DMS79 treated with DMSO at 0.1 percent for 48 hours (cell line): ENCODE results near the gene LUM.

ENCODE experiments used
- DNase-seq: peaks from one replicate; lab custom pipeline; 2025; lab: John Stamatoyannopoulos, UW

Gene LUM

DNA sequence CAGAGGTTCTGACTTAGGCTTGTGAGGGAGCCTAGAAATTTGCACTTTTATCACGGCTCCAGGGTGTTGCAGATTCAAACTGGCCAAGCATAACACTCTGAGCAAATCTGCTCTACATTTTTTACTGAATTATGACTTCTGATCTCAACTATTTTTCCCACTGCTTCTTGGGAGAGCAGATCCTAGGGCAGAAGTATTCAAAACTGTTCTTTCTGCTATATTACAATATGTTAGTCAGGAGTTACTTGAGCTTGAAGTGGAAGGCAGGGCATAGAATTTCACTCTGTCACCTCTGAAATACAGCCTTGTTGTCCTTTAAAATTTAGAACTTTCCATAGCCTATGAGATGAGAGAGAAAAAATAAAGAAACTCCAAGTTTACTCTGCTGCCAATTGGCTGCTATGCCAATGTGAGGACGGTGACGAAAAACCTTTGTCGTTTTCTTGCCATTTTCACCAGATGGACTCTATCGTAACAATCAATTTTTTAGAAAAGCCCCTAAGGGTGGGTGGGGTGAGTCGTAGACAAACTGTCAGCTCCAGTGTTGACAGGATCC, 37.1 kb downstream of the LUM start:
- no peak for DNase-seq

DNA sequence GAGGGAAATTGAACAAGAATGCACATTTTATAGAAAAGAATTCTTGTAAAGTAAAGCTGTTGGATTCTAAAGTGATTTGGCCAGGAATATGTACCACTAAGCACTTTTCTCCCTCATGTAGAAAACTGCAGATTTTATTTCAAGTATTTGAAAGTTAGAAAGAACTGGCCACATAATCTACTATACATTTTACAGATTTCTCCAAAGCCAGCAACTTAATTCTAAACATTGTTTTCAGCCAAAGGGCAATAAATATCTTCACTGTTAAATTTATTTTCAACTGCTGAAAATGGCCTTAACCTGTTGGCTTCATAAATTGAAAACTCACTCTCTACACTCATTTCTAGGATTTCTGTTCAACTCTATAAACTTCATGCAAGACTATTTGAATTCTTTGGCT, 37.9 kb downstream of the LUM start:
- no peak for DNase-seq

DNA sequence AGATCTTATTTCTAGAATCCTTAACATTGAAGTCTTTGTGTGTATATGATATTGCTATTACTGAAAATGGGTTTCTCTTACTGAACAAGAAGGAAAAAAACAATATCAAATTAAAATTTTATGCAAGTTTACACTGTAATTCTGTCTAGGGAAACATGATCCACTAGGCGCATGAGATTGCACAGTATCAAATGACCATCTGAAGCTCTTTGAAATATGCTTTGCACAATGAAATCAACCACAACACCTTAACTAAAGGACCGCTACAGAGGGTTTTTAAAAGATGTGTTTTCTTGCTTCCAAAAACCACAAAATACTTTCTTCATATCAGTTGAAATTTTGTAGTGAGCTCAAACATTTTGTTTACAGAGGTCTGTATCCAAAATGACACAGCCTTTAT, 38.4 kb downstream of the LUM start:
- no peak for DNase-seq

DNA sequence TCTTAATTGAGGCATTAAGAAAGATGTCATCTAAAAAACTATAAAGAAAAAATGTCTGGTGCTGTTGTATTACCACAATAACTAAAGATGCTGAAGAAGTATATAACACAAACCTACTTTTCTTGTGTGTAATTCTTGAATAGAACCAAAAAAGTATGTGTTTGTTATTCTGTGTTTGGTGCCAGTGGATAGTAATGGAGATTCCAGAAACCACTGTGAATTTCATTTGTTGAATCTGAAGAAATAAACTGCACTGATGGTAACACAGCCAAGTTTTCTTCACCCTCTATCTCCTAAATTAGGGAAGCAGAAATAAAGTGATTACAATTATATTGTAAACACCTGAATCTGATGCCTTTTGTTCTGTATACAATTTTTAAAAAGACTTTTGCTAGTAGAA, 40.4 kb downstream of the LUM start:
- DNase-seq: no peak

DNA sequence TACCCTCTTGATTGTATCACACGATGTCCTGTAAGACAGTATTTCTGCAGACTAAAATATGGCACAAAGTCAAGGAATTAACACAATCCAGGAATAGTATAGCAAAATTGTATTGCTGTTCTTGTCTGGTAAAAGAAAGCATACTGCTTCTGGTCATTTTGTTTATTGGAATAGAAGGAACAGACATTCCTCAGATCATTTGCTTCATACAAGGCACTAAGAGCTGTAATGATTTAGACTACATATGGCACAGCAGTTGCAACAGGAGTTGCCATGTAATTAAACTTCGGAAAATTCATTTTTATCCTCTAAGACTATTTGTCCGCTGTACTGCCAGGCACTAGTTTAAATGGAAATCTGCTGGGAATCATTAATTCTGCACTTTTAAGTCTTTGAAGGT, 45.9 kb downstream of the LUM start:
- no peak for DNase-seq

DNA sequence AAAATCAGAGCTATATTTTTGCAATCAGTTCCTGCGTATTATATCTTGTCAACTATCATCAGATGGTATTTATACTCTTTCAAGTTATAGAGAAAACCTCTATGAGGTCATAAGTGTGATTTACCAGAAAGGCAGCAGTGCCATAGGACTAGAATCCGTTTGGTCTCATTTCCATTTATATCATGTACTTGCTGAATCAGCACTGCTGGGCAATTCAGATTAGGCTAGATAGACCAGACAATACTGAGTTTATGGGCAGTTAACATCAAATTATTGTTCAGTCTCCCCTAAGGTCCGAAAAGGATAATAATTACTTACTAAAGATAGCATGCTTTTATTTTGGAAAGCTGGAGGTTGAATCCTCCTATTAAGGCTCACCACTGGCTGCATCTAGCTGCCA, 46.7 kb downstream of the LUM start:
- no peak for DNase-seq

DNA sequence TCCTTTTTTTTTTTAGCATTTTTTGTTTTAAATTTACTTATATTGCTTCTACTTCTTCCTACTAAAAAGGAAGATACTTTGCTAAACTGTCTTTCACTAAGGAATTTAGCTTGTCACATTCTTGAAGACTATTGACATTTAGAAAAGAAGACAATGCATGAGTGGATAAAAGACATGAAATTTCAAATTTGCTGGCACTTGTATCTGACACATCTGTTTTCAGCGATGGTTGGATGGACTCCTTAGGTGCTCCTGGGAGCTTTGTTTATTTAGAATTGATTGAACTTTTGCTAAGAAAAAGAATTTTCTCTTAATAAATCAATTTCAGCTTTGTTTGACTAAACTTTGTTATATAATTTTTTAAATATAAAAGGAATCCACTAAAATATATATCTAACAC, 50.2 kb downstream of the LUM start:
- DNase-seq: no peak

DNA sequence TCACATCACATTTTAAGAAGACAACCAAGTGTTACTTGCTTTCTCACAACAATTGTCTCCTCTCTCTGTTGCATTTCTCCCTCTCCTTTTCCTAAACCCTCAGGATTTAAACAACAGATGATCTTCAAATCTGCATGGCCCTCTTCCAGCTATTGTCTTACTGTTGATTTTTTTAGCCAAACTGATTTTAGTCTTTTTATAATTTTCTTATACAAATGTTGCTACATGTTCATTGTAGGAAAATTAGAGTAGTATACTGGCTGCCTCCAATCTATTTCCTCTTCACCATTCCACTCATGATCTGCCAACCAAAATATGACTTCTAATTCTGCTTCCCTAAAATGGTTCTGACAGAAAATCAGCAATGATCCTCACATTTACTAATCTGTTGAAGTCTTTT, 52.1 kb downstream of the LUM start:
- no peak for DNase-seq

DNA sequence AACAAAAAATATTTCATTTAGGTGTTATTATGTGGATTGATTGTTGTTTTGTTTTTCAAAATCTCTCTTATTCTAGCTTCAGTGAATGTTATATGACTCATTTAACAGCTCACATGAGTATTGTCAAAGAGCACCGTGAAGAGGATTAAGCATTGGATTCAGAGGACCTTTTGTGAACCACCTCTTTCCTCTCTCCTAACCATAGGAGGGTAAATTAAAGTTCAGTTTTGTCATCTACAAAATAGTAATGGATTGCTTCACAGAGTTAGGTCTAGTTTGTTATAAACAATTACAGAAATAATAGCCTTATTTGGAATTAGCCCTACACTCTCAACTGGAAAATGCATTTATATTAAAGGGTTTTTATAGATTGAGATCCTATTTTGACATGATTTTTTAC, 52.5 kb downstream of the LUM start:
- DNase-seq: no peak

DNA sequence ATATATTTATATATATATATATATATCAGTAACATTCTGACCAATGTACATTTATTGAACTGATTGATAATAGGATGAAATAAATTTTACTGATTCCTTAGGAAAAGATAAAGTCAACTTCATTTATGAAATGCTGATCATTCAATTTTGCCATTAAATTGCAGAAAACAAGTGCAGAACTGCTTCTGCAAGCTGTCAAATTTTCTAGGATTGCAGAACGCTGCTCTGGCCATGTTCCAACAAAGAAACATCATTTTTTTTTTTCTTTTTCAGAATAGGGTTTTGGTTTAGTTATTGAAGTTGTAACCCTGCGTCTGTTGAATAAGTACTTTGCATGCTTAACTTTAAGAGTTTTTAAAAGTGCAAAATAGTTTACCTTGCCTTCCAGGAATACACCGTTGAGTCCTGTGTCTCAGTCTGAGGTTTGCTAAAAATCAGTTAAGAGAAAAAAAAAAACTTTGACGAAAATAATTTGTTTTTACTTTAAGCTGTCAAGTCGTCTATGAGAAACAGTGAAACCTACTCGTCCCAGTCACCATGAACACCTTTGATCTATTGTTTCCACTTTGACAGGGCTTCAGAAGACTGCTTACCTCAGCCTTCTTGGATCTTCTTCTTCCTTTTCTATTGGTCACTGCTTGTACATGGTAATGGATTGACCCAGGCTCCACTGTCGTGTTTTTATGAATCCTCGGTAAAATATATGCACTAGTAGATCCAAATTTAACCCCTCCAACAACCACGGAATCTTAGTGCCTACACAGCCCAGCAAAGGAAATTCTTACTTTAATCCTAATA, 53.7 kb downstream of the LUM start, which contains the start of gene KERA:
TSS of gene KERA (minus strand) at position 657 of the 798 bp plus-strand sequence. CDS start 1,743 bp downstream, outside the sequence.
- DNase-seq: no peak

DNA sequence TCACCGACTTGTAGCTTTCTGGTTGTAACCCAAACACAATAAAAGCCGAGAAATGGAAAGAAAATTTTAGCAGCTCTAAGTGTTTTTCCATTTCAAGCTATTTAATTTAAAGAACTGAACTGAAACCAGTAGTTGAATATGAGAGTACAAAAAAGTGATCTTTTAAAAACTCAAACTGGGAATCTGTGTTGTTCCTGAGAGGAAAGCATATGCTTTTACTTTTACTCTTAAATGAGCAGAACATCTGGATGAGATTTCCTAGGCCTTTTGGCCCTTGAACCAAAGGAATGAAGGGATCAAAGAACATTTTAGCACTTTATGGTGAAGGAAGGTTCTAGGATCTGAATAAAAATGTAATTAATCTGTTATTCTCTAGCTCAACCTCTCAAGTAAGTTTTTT, 54.8 kb downstream of the LUM start:
- DNase-seq: no peak

DNA sequence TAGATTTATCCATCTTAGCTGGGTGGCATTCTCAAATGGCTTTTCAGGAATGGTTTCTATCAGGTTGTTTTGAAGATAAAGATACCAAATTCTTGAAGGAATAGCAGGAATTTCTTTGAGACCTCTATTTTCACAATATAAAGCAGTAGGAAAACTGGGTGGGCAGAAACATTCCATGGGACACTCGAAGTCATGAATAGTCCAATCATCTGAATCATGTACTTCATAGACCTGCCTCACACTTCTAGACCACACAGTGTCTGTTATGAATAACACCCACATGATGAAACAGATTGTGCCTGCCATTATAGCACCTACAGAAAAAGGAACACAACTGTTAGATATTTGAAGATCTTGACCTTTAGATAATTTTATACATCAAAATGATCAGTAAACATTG, 55.3 kb downstream of the LUM start:
- no peak for DNase-seq

DNA sequence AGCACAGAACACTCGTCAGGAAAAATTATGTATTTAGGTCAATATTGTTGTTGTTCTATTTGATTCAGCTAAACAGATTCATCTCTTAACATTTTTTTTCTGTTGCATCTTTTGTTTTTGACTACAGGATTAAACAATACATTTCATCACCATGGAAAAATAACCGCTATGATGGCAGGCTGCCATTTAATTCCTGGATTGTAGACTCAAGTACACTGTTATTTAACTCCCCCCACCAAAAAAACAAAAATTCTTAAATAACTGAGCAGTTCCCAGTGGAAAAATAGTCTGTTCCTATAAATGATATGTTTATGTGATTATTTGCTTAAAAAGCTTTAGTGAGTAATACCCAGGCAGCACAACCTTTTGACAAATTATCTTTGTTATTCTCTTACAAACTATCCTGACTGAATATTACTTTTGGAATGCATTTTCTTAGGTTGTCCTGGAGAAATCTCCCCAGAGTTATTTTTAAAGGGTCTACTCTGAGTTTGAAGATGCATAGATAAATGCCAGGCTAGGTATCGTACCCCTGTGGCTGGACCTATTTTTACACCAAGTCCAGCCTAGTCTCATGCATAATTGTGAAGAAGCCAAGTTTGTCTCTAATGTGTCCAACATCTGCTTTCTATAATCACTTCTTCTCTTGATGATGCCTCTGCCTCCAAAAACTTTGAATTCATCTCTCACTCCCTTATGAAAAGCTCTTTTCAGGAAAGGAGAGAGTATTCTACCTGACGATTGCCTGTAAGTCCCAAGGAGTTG, 57.2 kb downstream of the LUM start:
- DNase-seq: no peak
